C4-2B (cell line): ENCODE data around the gene SORCS1.

Experiments
- ZFX ChIP-seq: fragments of 450-650 bp; IDR thresholded peaks from 2 replicates; pipeline ENCODE4 v1.6.1; 2017
- TF ChIP-seq, protein P1 (sequence below): fragments of 450-650 bp; conservative IDR thresholded peaks from 2 replicates; pipeline ENCODE4 v1.5.1; 2017; ENCODE audit warnings: mild to moderate bottlenecking

DNA sequence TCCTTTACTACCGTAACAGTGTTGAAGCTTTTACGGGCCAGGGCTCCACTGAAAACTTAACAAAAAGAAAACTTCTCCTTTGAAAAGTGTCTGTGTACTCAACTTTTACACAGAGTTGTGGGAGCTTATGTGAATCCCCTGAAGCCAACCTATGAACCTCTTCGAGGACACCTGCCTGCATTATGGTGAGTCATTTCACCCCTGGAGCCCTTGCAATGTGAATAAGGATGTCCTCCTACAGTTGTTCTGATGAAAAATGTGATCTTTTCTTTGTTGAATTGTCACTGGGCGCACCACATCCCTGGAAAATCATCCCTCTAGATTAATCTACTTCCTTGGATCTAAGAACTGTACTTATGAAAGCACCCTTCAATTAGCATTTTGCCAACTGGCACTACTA, 93.2 kb downstream of the SORCS1 start:
- TF ChIP-seq, protein P1, sequence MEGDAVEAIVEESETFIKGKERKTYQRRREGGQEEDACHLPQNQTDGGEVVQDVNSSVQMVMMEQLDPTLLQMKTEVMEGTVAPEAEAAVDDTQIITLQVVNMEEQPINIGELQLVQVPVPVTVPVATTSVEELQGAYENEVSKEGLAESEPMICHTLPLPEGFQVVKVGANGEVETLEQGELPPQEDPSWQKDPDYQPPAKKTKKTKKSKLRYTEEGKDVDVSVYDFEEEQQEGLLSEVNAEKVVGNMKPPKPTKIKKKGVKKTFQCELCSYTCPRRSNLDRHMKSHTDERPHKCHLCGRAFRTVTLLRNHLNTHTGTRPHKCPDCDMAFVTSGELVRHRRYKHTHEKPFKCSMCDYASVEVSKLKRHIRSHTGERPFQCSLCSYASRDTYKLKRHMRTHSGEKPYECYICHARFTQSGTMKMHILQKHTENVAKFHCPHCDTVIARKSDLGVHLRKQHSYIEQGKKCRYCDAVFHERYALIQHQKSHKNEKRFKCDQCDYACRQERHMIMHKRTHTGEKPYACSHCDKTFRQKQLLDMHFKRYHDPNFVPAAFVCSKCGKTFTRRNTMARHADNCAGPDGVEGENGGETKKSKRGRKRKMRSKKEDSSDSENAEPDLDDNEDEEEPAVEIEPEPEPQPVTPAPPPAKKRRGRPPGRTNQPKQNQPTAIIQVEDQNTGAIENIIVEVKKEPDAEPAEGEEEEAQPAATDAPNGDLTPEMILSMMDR, result no peak
- no peak for TF ChIP-seq ZFX
